ENCODE data around the gene VTI1A.
"Not testable (repeated sequence)": the region's sequence is repeated elsewhere in the genome, so short reads cannot be mapped to it uniquely, and the experiment has no call there.

The VTI1A gene

DNA sequence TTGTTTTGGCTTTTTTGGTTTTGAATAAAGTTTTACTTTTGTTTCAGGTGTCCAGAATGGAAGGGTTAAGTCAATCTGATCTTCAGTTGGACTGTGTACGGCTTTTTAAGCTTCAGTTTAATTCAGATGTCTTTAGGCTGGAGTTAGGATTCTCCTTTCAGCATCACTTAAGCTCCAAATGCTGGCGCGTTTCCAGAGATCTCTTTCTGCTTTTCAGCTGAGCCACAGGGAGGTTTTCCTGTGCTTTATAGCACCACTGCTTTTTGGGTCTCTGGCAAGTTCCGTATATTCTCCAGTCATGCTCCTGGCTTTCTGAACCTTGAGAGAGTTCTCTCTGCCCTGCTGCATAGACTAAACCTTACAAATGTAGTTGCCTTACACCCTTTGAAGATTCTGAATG, 60.0 kb downstream of the VTI1A start:
- DNase-seq (ENCODE audit: low spot score) = no peak

DNA sequence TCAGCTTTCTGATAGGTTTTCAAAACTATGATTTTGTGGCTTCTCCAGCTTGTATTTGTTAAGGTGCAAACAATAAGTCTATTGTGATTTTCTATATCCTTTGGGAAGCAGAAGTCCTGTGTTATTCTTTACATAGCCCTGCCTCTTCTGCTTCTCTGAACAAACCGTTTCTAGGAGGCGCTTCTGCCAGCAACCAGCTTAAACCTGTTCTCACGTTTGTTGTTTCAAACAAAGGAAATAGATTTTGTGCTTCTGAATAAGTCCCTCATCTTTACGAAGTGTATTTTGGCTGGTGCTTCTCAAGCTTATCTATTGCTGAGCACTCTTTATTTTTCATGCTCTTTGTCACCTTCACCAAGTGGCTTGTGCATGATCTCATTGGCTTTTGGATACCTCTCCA, 61.0 kb downstream of the VTI1A start:
- no peak for DNase-seq (ENCODE audit: low spot score)

DNA sequence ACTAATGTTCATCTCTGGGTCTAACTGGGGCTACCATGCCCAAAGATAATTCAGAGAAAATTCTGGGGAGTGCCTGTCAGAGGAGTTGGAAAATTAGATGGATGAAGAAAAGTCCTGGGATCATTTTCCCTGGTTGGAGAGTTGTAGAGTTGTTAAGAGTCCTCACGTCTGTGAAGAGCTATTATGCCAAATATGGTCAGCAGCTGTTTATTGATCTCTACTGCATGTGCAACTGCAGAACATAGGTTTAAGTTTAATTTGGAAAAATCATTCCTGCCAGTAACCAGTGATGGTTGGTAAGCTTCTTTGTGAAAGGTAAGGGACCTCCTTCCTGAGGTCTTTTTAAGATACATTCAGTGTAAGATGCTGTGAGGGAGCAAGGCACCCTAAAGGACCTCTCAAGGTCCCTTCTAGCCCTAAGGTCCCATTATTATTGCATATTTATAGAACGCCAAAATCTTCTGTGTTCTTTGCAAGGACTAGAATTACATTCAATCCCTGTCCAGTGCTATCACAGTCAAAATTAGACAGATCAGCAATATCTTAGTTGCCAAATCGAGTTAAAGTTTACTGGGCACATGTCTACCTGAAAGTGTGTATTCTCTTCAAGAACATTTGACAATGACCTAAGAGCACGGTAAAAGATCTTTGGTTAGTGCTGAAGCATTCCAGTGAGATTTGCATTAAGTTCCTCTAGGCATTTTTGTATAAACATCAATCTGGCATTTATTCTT, 62.7 kb downstream of the VTI1A start:
- DNase-seq (ENCODE audit: low spot score) = no peak

DNA sequence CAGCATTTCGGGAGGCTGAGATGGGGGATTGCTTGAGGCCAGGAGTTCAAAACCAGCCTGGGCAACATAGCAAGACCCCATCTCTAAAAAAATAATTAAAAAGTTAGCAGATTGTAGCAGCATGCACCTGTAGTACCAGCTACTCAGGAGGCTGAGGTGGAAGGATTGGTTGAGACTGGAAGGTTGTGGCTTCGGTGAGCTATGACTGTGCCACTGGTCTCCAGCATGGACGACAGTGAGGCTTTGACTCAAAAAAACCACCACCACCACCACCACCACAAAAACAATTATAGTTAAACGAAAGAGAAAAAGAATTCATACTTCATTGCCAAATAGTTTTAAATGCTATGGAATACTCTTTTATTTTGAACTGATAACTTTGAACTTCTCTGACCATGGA, 63.4 kb downstream of the VTI1A start:
- no peak for DNase-seq (ENCODE audit: low spot score)

DNA sequence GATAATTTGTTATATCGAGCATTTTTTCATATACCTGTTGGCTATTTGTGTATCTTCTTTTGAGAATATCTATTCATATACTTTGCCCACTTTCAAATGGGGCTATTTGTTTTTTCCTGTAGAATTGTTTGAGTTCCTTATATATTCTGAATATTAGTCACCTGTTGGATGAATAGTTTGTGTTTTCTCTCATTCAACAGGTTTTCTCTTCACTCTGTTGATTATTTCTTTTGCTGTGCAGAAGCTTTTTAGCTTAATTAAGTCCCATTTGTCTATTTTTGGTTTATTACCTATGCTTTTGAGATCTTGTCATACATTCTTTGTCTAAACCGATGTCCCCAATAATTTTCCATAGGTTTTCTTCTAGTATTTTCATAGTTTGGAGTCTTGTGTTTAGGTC, 65.3 kb downstream of the VTI1A start:
- DNase-seq (ENCODE audit: low spot score) = no peak

DNA sequence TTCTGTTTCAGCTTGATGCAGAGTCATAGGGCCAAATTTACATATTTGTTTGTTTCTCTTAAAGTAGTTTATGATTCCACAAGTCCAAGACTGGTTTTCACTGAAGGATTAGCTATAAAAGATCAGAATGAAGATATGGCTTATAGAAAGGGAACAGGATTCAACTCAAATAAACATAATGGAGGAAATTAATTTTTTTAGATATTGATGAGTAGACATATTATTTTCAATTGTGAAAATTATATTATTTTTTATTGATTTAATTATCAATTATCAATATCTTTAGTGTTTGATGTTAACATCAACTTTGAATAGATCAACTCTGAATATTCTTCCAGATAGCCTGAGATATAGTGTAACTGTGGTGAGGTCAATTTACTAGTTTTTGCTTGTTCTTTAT, 68.1 kb downstream of the VTI1A start:
- DNase-seq (ENCODE audit: low spot score) = no peak

DNA sequence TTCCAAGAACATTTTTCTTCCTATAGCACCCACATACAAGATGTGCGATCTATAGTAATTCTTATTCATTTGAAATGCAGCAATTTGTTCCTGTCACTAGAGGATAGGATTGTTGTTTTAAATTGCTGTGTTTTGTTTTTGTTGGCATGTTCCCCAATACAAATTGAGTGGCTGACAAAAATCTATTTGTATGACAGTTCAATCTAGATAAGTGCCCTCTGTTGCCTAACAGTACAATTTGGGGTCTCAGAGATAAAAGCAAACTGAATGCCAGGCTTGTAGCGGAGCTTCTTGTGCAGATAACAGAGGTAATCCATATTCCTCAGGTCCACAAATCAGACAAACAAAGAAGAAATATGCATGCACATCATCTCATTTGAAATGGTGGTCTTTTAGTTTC, 68.8 kb downstream of the VTI1A start:
- DNase-seq (ENCODE audit: low spot score) = no peak

DNA sequence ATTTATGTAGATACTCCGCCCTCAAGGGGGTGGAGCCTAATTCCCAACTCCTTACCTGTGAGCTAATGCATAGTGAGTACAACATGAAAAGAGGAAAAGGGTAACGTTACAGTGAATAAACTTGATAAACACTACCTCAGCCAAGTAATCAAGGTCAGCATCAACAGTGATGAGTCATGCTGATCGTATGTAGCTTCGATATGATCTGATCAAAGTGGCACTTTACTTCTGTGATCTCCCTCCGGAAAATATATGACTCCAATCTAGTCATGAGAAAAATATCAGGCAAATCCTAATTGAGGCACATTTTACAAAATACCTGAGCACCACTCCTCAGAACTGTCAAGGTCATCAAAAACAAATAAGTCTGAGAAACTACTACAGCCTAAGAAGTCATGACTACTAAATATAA, 70.4 kb downstream of the VTI1A start:
- no peak for DNase-seq (ENCODE audit: low spot score)

DNA sequence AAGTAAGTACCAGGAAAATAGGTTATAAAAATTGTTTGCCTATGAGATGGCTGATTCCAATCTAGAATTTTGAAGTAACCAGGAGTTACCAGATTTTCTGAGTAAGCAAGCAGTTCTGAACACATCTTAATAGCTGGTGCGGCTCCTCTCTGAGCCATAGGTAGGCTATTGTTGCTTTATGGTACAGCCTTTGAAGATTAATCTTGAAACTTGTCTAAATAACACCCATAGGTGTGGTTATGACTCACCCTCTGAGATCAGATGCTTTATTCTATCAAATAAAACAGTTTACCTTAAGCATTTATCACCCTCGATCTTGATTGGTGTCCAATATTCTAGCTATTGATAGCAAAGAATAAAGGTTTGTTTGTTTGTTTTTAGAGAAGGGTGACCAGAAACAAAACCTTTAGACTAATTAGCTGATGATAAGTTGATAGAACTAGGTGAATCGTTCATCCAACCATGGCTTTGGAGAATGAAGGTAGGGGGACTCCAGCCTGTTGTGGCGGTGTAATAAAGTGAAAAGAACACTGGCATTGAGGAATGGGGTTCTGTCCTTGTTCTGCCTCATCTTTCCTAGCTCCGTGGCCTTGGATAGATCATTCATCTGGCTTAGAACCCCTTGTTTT, 72.2 kb downstream of the VTI1A start:
- no peak for DNase-seq (ENCODE audit: low spot score)

DNA sequence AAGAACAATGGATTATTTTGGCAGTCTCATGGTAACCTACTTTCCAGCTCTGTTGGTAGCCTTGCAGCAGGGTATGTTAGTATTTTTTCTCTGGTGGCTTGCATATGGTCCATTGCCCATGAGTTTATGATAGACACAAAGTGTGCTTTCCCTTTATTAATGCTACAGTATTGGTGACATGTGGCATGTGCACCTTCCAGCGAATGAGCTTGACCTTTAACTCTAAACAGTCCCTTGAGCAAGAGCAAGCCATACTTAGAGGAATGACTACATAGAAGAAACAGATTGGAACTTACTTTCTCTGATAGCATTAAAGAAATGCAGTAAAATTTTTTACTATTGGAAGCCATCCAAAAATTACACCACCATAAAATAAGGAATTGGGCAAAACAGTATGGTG, 73.9 kb downstream of the VTI1A start:
- no peak for DNase-seq (ENCODE audit: low spot score)

DNA sequence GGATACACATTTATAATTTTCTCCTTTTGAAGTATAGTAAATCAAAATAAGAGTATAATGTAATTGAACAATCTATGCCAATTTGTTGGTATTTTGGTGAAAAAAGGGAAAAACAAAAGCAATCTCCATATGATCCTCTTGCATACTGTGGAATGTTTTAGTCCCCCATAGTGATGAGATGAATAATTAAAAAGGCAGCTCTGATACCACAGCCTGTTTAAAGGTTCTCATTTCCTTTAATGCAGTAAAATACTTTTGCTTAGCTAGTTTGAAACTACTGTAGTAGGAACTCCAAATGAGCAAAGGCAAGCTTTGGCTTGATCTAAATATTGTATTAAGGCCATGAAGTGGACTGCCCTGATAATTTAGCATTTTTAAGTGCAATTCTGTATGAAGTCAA, 77.6 kb downstream of the VTI1A start:
- DNase-seq (ENCODE audit: low spot score) = no peak

DNA sequence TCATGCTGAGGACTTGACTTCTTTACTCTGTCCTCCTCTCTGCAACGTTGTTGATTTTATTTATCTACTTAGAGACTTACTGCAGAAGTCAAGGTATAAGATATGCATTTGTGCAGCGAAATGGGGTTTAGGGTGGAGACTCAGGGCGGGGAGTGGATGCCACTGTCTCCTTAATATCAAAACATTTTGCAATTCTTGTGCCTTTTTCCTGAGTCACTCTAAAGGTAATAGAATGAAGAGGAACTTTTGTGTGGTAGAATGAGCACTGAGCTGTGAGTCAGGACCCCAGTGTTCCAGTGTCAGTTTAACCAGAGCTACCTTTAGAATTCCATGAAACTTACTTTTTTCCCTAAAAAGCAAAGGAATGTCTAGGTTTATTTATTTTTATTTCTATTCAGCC, 78.2 kb downstream of the VTI1A start:
- DNase-seq (ENCODE audit: low spot score) = no peak

DNA sequence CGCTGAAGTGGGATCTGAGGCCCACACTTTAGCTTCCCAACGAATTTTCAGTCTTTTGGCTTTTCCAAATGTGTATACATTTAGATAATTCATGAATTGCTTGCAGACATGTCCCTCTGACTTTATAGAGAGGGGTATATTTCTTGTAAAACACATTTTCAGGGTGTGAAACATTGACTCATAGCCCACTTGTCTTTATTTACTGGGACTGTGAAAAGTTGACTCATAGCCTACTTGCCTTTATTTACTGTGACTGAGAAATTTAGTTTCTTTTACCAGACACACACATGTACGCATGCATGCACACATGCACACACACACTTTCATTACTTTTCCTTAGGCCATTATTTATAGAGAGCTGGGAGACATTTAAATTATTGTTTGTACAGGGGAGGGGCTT, 79.1 kb downstream of the VTI1A start:
- DNase-seq (ENCODE audit: low spot score) = no peak

DNA sequence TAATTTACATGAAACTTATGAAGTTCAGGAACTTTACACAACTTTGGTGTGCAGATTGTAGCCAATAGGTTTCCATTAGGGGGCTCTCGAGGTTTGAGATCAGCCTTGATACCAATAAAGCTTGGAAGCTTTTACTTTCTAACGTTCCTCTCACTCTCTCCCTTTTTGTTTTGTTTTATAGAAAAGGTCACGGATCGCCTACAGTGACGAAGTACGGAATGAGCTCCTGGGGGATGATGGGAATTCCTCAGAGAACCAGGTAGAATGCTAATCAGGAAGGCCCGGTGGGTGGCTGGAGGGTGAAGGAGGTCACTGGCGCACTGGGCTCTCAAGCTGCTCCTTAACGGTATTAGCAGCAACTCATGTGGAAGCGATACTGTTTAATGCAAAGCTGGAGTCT, 79.9 kb downstream of the VTI1A start:
- DNase-seq (ENCODE audit: low spot score) = no peak

DNA sequence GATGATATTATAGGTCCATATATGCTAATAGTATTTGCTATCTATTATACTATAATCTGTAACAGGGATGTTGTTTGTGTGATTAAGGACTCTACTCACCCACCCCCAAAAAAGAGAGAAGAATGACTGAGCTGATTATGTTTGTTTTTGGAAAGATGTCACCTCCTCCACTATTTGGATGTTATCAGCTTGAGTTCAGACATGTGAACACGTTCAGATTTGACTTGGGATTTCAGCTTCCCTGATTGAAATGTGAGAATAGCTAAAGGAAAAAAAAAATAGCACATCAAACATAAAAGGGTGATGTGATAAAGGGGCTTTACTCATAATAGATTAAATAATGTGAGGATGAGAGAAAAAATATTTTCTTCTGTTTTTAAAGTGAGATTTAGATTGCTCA, 81.2 kb downstream of the VTI1A start:
- no peak for DNase-seq (ENCODE audit: low spot score)

DNA sequence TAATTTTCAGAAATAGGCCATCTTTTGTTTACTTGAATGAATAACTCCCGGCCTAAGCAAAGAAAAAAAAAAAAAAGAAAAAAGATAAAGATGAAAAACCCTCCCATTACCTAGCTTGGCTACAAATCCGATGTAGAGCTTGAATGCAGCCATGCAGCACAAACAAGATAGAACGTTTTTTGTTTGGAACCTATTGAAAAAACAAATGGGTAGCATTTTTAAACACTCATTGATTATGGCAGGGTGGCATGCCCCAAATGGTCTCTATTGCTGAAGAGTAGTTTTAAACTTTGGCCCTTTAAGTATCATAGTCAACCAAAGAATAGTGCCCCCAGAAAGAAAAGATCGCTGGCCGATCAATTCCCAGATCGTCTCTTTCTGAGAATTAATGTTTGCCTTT, 84.4 kb downstream of the VTI1A start:
- DNase-seq (ENCODE audit: low spot score) = no peak

DNA sequence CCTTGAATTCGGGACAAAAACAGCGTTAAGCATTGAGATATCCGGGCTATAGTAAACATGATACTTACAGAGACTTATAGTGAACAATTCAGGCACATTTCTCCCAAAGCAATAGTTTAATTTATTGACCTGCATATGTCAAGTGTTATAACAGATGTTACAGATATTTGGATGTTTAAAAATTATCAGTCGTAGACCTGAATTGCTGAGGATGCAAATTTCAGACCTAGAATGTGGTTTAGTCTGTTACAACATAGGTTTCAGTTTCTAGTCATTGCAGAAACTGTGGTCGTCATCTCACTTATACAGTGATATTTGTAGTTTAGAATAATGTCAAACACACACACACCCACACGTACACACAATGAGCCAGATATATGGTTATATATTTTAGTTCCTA, 85.2 kb downstream of the VTI1A start:
- no peak for DNase-seq (ENCODE audit: low spot score)

DNA sequence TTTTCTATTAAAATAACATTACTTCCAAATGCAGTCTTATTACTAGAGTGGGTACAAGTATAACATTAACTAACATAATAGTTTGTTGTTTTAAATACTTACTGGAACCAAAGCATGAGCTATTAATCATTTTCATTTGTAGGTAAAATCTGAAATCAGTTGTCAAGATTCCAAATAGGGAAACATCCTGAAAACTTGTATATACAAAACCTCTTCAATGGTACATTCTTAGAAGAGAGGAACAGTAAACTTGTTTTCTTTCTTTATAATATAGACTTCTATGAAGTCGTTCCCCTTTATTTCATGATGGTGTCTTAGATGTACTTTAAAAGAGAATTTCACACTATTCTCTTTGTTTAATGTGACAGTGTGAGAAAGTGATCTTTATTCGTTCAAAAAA, 85.9 kb downstream of the VTI1A start:
- DNase-seq (ENCODE audit: low spot score) = no peak

DNA sequence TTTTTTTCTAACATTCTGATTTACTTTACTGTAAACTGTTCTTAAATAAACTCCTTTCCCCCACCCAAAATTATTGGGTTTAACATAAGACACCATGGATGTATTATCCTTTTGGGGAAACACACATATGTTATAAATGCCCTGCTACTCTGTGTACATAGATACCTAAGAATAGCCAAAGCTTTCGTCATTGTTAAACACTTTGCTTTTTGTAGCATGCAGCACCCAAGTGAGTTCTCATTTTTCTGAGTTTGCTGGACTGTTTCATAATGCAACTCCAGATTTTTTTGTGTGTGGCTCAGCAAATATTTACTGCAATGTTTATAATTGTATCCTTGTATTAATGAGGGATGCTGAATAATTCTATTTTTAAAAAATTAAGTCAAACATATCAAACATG, 86.9 kb downstream of the VTI1A start:
- DNase-seq (ENCODE audit: low spot score) = no peak

DNA sequence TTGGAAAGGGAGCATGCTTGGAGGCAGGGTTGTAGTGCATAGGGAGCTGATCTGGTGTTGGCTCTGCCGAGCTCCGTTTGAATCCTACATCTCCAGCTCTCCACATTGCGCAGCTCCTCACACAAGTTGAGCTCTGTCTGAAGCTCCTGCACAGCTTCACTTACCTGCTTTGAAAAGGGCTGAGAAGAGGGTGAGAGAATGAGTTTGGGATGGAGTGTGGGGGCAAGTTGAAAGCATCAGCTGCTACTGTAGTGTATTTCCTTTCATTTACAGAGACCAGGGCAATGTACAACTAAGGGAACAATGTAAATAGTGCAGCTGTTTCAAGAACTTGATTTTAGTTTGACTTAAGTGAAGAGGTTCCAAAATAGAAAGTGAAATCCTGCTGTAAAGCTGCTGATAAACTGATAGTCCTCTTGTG, 88.5 kb downstream of the VTI1A start:
- no peak for DNase-seq (ENCODE audit: low spot score)

DNA sequence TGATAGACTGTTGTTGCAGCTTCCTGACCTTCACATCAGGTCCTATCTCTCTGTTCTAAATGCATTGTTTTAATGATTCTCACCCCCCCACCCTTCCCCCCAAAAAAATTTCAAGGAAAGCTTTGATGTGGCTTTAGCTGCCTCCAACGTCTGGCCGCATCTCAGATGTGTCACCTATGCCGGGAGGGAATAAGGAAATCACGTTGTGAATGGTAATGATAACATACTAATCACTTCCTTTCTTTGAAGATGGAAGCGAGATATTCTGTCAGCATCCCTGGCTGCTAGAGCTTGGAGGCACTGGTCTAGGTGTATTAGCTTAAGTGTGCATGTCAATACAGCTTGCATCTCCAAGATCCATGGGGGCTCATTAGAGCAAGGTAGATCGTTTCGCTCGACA, 89.6 kb downstream of the VTI1A start:
- DNase-seq (ENCODE audit: low spot score) = no peak

DNA sequence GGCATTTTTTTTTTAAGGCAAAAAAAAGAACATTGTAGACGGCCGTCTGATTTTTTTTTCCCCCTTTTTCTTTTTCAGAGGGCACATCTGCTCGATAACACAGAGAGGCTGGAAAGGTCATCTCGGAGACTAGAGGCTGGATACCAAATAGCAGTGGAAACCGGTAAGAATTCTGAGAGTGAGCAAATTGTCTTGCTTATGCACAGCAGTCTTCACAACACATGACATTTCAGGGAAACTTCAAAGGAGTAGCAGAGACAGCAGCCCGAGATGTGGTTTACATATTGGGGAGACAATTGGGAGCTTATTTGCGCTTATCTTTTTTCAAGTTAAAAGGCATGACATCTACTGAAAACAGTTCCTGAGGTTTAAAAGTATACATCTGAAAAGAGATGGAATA, 91.2 kb downstream of the VTI1A start:
- DNase-seq (ENCODE audit: low spot score) = no peak

DNA sequence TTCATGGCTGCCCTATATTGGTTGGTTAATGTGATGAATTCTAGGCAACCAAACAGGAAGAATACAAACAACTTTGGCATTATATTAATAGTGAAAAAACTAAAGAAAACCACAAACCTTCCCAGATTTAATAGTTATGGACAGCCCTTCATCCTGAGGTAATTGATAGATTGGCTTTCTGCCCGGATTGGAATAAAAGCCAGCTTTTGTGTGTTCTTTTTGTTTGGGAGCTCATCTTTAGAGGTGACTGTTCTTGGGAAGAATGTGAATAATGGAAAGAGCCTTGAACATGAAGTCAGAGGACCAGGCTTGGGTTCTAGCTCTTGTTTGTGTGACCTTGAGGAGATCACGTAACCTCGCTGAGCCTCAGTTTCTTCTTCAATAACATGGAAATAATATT, 92.3 kb downstream of the VTI1A start:
- DNase-seq (ENCODE audit: low spot score) = no peak

DNA sequence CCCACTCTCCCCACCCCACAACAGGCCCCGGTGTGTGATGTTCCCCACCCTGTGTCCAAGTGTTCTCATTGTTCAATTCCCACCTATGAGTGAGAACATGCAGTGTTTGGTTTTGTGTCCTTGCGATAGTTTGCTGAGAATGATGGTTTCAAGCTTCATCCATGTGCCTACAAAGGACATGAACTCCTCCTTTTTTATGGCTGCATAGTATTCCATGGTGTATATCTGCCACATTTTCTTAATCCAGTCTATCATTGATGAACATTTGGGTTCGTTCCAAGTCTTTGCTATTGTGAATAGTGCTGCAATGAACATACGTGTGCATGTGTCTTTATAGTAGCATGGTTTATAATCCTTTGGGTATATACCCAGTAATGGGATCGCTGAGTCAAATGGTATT, 95.8 kb downstream of the VTI1A start:
- not testable (repeated sequence) for DNase-seq (ENCODE audit: low spot score)

All from hematopoietic multipotent progenitor cell treated with erythropoietin and hydrocortisone succinate and interleukin-3 and kit ligand, for 17 days (in vitro differentiated cells).